HepG2 (cell line): Measurements from ENCODE around the gene C2. TPM values are rescaled to one million over a fixed set of nuclear protein-coding genes. Genes with fewer than 3 reads are reported as not detected.
A peak's percentile ranks its signal among the peaks of the same experiment; 100 is the strongest.

Experiments used
- ATF7-NPFF ChIP-seq: sonication (generic); formaldehyde crosslinking; IDR thresholded peaks from 2 replicates; pipeline ENCODE4 v1.8.1; 2023; ENCODE audit warnings: mild to moderate bottlenecking, low read depth, missing genetic modification reagents, moderate library complexity
- GATAD2A ChIP-seq: IDR thresholded peaks from 2 replicates; pipeline ENCODE4 v1.6.1; 2016
- MTERF4 ChIP-seq: sonication (generic); formaldehyde crosslinking; IDR thresholded peaks from 2 replicates; pipeline ENCODE4 v1.8.0; 2023; ENCODE audit warnings: mild to moderate bottlenecking, missing genetic modification reagents
- RFXAP ChIP-seq: sonication (generic); formaldehyde crosslinking; IDR thresholded peaks from 2 replicates; pipeline ENCODE4 v1.4.0; 2020; ENCODE audit warnings: missing genetic modification reagents, borderline replicate concordance
- SNAPC5 ChIP-seq: sonication (generic); formaldehyde crosslinking; IDR thresholded peaks from 2 replicates; pipeline ENCODE4 v1.8.1; 2023; ENCODE audit warnings: mild to moderate bottlenecking, missing genetic modification reagents, borderline replicate concordance
- SRSF9 ChIP-seq: fragments of 200-400 bp; formaldehyde crosslinking; IDR thresholded peaks from 2 replicates; pipeline ENCODE4 v1.6.1; 2018; ENCODE audit warnings: borderline replicate concordance, mild to moderate bottlenecking, low read depth, low read length; ENCODE audit not compliant: insufficient read depth, poor library complexity, severe bottlenecking
- TRIM22 ChIP-seq: fragments of 450-650 bp; IDR thresholded peaks from 2 replicates; pipeline ENCODE4 v1.6.1; 2017
- ZFP36L1 ChIP-seq: sonication (generic); formaldehyde crosslinking; IDR thresholded peaks from 2 replicates; pipeline ENCODE4 v1.8.0; 2022; ENCODE audit warnings: mild to moderate bottlenecking, missing genetic modification reagents, moderate library complexity
- ZNF343 ChIP-seq: sonication (generic); formaldehyde crosslinking; IDR thresholded peaks from 2 replicates; pipeline ENCODE4 v1.4.0; 2020; ENCODE audit warnings: mild to moderate bottlenecking, missing genetic modification reagents
- ZNF543 ChIP-seq: sonication (generic); formaldehyde crosslinking; IDR thresholded peaks from 2 replicates; pipeline ENCODE4 v1.4.0; 2020; ENCODE audit warnings: mild to moderate bottlenecking, missing genetic modification reagents
- ZNF547 ChIP-seq: sonication (generic); formaldehyde crosslinking; IDR thresholded peaks from 2 replicates; pipeline ENCODE4 v1.5.1; 2020; ENCODE audit warnings: mild to moderate bottlenecking, missing genetic modification reagents
- ZNF556 ChIP-seq: sonication (generic); formaldehyde crosslinking; IDR thresholded peaks from 2 replicates; pipeline ENCODE4 v1.4.0; 2020; ENCODE audit warnings: mild to moderate bottlenecking, missing genetic modification reagents, borderline replicate concordance
- ZNF576 ChIP-seq: sonication (generic); formaldehyde crosslinking; IDR thresholded peaks from 2 replicates; pipeline ENCODE4 v1.4.0; 2020; ENCODE audit warnings: mild to moderate bottlenecking, missing genetic modification reagents
- polyA plus RNA-seq, 8 experiments: library from polyadenylated mRNA; depleted of rRNA in 3 of 8; stranded (reverse) in 7 of 8; unstranded in 1 of 8; fragments of >200 nt; fragmentation: Illumina TruSeq in 4 of 8; extraction: Trizol in 4 of 8; gene quantifications; 2 replicates each; pipeline versions ENCODE4 v1.2.1 to v1.2.3, GENCODE V29; 2011 to 2016; ENCODE audit warnings: low read depth in 4 of 8, missing spikeins in 1 of 8, mixed read lengths in 1 of 8; ENCODE audit not compliant: insufficient read depth in 1 of 8
- total RNA-seq, 5 experiments: library from RNA; depleted of rRNA; stranded (reverse); fragments of >200 nt; fragmentation: Illumina TruSeq; extraction: Trizol; gene quantifications; 2 replicates each; pipeline ENCODE4 v1.2.3, GENCODE V29; 2016; ENCODE audit warnings: low read depth in 1 of 5
- TF ChIP-seq, protein P1 (sequence below): sonication (generic); formaldehyde crosslinking; IDR thresholded peaks from 2 replicates; pipeline ENCODE4 v1.5.0; 2020; ENCODE audit warnings: missing genetic modification reagents
- TF ChIP-seq, protein P2 (sequence below): sonication (generic); formaldehyde crosslinking; IDR thresholded peaks from 2 replicates; pipeline ENCODE4 v1.4.0; 2020; ENCODE audit warnings: missing genetic modification reagents
- TF ChIP-seq, protein P3 (sequence below): sonication (generic); formaldehyde crosslinking; conservative IDR thresholded peaks from 2 replicates; pipeline ENCODE4 v1.4.0; 2020; ENCODE audit warnings: missing genetic modification reagents
- TF ChIP-seq, protein P4 (sequence below): IDR thresholded peaks from 2 replicates; pipeline ENCODE4 v1.6.1; 2016; ENCODE audit warnings: mild to moderate bottlenecking

Gene C2
- total and polyA plus RNA-seq, 2 of the 13 experiments (the other 11 are each of a cell fraction or from before 2014, with no cell fraction given), result 165 to 307 TPM

DNA sequence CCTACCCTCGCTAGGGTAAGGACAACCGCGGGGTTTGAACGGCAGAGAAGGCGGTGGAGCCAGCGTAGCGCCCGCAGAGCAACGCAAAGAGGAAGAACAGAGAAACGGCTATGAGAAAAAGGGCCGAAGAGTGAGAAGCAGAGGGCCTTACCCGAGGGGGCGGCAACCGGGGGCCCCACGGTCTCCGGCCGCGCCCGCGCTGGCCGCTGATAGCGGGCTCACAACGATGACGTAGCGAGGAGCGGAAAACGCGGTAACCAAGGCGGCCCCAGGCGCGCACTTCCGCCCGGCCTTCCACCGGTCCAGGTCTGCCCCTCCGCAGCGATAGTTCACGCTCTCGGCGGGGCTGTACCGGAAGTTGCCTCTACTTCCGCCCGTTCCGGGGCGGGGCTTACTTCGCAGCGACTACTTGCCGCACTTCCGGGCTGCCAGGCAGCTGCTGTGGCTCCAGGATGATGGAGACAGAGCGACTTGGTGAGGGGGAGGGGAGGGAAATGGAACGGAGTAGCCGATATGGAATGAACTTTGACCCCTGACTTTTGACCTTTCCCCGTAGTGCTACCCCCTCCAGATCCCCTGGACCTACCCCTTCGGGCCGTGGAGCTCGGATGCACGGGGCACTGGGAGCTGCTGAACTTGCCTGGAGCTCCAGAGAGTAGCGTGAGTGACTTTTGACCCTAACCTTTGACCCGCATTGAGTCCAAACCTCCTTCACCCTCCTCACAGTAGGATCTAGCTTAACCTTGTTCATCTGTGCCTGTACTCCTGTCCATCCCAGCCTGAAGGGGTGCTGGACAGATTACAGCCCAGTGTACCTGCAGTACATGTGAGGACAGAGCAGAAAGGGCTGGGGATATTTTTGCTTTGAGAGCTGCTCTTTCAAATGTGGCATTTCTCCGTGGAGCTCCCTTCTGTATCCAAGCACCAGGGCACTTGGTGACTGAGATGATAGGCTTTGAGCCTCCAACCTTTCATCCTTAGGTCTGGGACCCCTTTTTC lies 31.5 kb downstream of the C2 start, which contains the start of the genes NELFE and SKIC2 (continued):
- TF ChIP-seq ZFP36L1 (CRISPR knock-in tag) (peak; percentile 81), ZNF343 (CRISPR knock-in tag) (no peak), GATAD2A (CRISPR knock-in tag) (peak; percentile 76), SNAPC5 (CRISPR knock-in tag) (no peak), ZNF556 (CRISPR knock-in tag) (no peak; the same call in 1 of the 2 replicates), SRSF9 (no peak), MTERF4 (0 out of 2 replicates have a peak, but pooled peaks have one; percentile 53), TRIM22 (no peak), RFXAP (CRISPR knock-in tag) (peak; percentile 95), ZNF547 (peak; percentile 77; the same call in 1 of the 2 replicates), ZNF543 (peak; percentile 6; the same call in 1 of the 2 replicates), ATF7-NPFF (no peak; the same call in 1 of the 2 replicates), ZNF576 (CRISPR knock-in tag) (no peak)
- TF ChIP-seq, protein P1, sequence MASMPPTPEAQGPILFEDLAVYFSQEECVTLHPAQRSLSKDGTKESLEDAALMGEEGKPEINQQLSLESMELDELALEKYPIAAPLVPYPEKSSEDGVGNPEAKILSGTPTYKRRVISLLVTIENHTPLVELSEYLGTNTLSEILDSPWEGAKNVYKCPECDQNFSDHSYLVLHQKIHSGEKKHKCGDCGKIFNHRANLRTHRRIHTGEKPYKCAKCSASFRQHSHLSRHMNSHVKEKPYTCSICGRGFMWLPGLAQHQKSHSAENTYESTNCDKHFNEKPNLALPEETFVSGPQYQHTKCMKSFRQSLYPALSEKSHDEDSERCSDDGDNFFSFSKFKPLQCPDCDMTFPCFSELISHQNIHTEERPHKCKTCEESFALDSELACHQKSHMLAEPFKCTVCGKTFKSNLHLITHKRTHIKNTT (CRISPR knock-in tag), result no peak
- TF ChIP-seq, protein P2, sequence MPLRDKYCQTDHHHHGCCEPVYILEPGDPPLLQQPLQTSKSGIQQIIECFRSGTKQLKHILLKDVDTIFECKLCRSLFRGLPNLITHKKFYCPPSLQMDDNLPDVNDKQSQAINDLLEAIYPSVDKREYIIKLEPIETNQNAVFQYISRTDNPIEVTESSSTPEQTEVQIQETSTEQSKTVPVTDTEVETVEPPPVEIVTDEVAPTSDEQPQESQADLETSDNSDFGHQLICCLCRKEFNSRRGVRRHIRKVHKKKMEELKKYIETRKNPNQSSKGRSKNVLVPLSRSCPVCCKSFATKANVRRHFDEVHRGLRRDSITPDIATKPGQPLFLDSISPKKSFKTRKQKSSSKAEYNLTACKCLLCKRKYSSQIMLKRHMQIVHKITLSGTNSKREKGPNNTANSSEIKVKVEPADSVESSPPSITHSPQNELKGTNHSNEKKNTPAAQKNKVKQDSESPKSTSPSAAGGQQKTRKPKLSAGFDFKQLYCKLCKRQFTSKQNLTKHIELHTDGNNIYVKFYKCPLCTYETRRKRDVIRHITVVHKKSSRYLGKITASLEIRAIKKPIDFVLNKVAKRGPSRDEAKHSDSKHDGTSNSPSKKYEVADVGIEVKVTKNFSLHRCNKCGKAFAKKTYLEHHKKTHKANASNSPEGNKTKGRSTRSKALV (CRISPR knock-in tag), result peak; percentile 36; the same call in 1 of the 2 replicates
- TF ChIP-seq, protein P3, sequence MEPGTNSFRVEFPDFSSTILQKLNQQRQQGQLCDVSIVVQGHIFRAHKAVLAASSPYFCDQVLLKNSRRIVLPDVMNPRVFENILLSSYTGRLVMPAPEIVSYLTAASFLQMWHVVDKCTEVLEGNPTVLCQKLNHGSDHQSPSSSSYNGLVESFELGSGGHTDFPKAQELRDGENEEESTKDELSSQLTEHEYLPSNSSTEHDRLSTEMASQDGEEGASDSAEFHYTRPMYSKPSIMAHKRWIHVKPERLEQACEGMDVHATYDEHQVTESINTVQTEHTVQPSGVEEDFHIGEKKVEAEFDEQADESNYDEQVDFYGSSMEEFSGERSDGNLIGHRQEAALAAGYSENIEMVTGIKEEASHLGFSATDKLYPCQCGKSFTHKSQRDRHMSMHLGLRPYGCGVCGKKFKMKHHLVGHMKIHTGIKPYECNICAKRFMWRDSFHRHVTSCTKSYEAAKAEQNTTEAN (CRISPR knock-in tag), result no peak; the same call in 1 of the 2 replicates
- TF ChIP-seq, protein P4, sequence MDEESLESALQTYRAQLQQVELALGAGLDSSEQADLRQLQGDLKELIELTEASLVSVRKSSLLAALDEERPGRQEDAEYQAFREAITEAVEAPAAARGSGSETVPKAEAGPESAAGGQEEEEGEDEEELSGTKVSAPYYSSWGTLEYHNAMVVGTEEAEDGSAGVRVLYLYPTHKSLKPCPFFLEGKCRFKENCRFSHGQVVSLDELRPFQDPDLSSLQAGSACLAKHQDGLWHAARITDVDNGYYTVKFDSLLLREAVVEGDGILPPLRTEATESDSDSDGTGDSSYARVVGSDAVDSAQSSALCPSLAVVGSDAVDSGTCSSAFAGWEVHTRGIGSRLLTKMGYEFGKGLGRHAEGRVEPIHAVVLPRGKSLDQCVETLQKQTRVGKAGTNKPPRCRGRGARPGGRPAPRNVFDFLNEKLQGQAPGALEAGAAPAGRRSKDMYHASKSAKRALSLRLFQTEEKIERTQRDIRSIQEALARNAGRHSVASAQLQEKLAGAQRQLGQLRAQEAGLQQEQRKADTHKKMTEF (CRISPR knock-in tag), result peak; percentile 99
